ENCODE measurements around the gene MICOS13.

- peak in 1 of 5 experiments; percentile 47 for TF ChIP-seq CTCF (IDR thresholded peaks at IDR 0.05)
- peak in 1 of 2 donors; percentile 46 for TF ChIP-seq POLR2A (IDR thresholded peaks at IDR 0.05)
Observed at GRCh38 chr19:5680437-5681368, at the start of gene MICOS13, which contains the start of gene HSD11B1L.
